TTC549 (cell line): ENCODE results near the gene PNCK.
"Not testable (repeated sequence)": the region's sequence is repeated elsewhere in the genome, so short reads cannot be mapped to it uniquely, and the experiment has no call there.

Experiments
- FAIRE-seq: peaks from 2 replicates; lab custom pipeline; 2012; peaks lifted over from hg19 to GRCh38; lab: Jason Lieb, UNC

PNCK gene

GRCh38 chrX:153697924-153698865 is 24.6 kb upstream of the PNCK start:
- no peak for FAIRE-seq

- FAIRE-seq: not testable (repeated sequence)
Measured at GRCh38 chrX:153696986-153697722, 23.5 kb upstream of the PNCK start.

GRCh38 chrX:153696538-153696937 is 22.9 kb upstream of the PNCK start:
- not testable (repeated sequence) for FAIRE-seq

DNA sequence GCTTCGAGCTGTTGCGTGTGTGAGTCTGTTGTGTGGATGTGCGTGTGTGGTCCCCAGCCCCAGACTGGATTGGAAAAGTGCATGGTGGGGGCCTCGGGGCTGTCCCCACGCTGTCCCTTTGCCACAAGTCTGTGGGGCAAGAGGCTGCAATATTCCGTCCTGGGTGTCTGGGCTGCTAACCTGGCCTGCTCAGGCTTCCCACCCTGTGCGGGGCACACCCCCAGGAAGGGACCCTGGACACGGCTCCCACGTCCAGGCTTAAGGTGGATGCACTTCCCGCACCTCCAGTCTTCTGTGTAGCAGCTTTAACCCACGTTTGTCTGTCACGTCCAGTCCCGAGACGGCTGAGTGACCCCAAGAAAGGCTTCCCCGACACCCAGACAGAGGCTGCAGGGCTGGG is 22.5 kb upstream of the PNCK start:
- FAIRE-seq: no peak

DNA sequence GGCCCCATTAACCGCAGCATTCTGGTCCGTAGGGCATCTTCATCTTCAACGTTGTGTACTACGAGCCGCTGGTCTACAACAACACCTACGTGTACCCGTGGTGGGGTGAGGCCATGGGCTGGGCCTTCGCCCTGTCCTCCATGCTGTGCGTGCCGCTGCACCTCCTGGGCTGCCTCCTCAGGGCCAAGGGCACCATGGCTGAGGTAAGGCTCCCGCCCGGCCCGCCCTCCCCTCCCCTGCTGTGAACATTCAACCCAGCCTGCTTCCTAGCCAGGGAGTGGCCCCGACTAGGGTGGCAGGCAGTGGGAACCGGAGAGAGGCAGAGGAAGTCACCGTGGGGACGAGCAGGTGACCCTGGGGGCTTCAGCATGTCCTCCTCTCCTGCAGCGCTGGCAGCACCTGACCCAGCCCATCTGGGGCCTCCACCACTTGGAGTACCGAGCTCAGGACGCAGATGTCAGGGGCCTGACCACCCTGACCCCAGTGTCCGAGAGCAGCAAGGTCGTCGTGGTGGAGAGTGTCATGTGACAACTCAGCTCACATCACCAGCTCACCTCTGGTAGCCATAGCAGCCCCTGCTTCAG is 21.2 kb upstream of the PNCK start:
- FAIRE-seq: no peak

DNA sequence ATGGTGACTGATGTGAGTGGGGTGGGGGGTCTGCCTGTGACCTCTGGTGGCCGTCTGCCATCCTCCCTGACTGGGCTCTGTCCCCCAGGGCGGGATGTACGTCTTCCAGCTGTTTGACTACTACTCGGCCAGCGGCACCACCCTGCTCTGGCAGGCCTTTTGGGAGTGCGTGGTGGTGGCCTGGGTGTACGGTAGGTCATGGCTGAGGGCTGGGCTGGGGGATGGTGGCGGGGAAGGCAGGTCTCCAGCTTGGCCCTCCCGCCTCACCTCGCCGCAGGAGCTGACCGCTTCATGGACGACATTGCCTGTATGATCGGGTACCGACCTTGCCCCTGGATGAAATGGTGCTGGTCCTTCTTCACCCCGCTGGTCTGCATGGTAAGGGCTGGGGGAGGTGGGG is 20.6 kb upstream of the PNCK start:
- not testable (repeated sequence) for FAIRE-seq

GRCh38 chrX:153693216-153694086 is 19.8 kb upstream of the PNCK start:
- no peak for FAIRE-seq

- FAIRE-seq: no peak
Measured at GRCh38 chrX:153692611-153693156, 19.1 kb upstream of the PNCK start.

GRCh38 chrX:153692003-153692402 is 18.4 kb upstream of the PNCK start:
- FAIRE-seq: no peak

- not testable (repeated sequence) for FAIRE-seq
Measured at GRCh38 chrX:153691032-153691827, 17.6 kb upstream of the PNCK start.

DNA sequence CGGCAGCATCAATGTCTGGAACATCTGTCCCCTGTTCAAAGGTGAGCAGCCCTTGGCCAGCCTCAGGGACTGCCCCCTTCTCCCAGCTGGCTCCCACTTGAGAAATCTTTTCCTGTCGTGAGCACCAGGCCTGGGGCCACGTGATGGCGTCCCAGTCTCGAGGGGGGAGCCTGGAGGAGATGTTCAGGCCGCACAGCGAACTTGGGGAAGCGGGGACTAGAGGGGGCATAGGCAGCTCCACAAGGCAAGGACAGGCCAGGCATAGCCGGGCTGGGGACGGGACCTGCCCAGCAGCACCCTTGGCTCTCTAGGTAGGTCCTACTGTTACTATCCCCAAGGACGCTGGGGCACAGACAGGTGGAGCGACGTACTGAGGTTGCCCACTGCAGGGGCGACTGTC is 16.9 kb upstream of the PNCK start:
- no peak for FAIRE-seq

DNA sequence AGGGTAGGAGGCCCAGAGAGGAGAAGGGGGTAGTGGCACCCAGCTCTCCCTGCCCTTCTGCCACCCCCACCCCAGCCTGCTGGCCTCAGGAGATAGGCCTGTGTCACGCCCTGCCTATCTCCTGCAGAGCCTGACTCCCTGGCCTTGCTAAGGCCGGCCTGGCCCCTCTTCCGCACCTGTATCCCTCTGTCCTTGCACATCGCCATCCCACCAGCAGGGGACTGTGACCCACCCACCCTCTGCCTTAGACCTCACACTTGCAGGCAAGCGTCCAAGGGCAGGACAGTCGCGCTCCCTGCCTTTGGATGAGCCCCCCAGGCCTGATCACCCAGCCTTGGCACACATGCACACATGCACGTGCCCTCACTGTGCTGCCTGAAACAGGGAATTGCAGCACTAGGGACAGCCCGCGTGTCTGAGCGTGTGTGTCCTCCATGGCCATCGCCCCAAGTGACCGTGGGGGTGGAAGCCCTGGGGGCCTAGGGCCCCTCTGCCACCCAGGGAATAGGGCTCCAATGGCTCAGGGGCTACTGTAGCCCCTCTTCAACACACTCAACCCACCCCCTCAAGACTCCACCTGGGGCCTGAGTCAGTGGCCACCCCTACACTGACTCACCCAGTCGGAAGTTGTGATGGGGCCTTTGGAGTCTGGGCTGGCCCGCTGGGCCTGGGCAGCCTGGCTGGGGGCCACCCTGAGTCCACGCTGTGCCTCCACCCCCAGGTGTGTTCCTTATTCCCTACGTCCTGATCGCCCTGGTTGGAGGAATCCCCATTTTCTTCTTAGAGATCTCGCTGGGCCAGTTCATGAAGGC is 16.2 kb upstream of the PNCK start:
- no peak for FAIRE-seq

DNA sequence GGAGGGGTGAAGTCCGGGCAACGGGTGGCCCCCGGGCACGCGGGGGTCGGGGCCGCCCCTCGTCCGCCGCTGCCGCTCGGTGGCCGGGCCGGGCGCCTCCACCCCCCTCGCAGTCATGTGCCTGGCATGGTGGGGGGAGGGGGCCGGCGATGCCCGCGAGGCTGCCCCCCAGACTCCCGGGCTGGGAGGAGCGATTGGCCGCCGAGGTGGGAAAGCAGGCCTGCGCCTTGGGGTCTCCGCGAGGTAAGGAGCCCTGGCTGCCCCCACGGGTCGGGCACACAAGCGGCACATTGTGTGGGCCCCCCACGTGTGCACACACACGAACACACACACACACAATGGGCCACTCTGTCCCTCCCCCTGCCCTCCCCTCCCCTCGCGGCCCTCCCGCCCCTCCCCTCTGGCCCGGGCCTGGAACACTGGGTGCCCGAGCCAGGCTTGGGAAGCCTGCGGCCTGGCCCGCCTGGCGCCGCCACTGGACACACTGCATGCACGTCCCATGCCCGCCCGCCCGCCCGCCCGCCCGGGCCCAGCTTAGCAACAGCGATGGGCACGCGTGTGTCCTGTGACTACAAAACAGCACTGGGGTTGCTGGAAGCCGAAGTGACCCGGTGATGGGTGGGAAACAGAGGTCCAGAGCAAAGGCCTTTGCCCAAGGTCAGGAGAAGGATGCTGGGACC is 15.4 kb upstream of the PNCK start:
- no peak for FAIRE-seq

GRCh38 chrX:153688506-153688905 is 14.9 kb upstream of the PNCK start:
- no peak for FAIRE-seq

DNA sequence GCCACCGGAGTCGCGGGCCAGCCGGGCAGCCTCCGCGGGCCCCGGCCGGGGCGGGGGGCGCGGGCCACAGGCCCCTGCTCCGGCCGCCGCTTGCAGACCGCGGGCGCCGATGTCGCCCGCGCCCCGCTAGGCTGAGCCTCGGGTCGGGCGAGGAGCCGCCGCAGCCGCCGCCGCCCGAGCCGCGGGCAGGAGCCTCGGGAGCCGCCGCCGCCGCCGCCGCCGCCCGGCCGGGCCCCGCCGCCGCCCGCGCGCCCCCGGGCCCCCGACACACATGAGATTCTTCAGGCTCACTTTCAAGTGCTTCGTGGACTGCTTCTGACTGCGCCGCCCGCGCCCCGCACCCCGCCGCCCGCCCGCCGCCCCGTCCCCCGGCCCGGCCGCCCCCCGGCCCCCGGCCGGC is 14.5 kb upstream of the PNCK start:
- no peak for FAIRE-seq

GRCh38 chrX:153687121-153688039 is 13.8 kb upstream of the PNCK start, which contains the start of gene SLC6A8:
TSS of gene SLC6A8 (plus strand) at chrX:153687926. CDS start at chrX:153688575, 649 bp downstream.
- FAIRE-seq: no peak

- FAIRE-seq: no peak
Measured at GRCh38 chrX:153686711-153687110, 13.1 kb upstream of the PNCK start.
